Panc1 (cell line): ENCODE data around the gene DHX32. TPM values are rescaled to one million over a fixed set of nuclear protein-coding genes. Genes with fewer than 3 reads are reported as not detected.

Source experiments
- ATAC-seq: fragments of 200-7000 bp; cut with Tn5 transposase; 2 replicates; pipeline ENCODE4 v1.9.1; 2020; ENCODE audit warnings: mild to moderate bottlenecking, moderate library complexity
- BruUV-seq: library from RNA; stranded (reverse); fragments of 400-500 nt; replicated peaks from 2 replicates; lab custom pipeline; 2021; lab: Mats Ljungman, UMichigan
- CTCF ChIA-PET: fragments of 300-600 bp; sonication (Branson Sonifier 250); formaldehyde crosslinking; loops from one replicate; lab custom pipeline; 2022; ENCODE audit warnings: antibody characterized with exemption; lab: Charles Lee
- POLR2A ChIA-PET: fragments of 300-600 bp; sonication (Branson Sonifier 250); formaldehyde crosslinking; loops from one replicate; lab custom pipeline; 2022; ENCODE audit warnings: antibody characterized with exemption; lab: Charles Lee
- DNase-seq: peaks from one replicate; pipeline ENCODE4 v3.0.0-alpha.2; 2010; ENCODE audit warnings: low read depth, low spot score
- H3K27ac ChIP-seq: 2 replicates; pipeline ENCODE4 v1.5.1; 2011; ENCODE audit warnings: mild to moderate bottlenecking, low read length, inconsistent platforms
- H3K27me3 ChIP-seq: fragments of 200-500 bp; sonication (Bioruptor generic); 2 replicates; pipeline ENCODE4 v1.6.0; 2014; ENCODE audit warnings: low read length, inconsistent platforms; ENCODE audit not compliant: control insufficient read depth, insufficient read depth
- H3K36me3 ChIP-seq: fragments of 200-500 bp; sonication (Bioruptor generic); 2 replicates; pipeline ENCODE4 v1.5.1; 2014; ENCODE audit warnings: inconsistent platforms, mild to moderate bottlenecking, low read length, moderate library complexity; ENCODE audit not compliant: control insufficient read depth, insufficient read depth
- H3K4me1 ChIP-seq: 2 replicates; pipeline ENCODE4 v1.5.1; 2011; ENCODE audit warnings: inconsistent platforms, mild to moderate bottlenecking, low read length, moderate library complexity; ENCODE audit not compliant: control insufficient read depth, insufficient read depth
- H3K4me3 ChIP-seq, 2 experiments: 2 replicates each; pipeline ENCODE4 v1.5.1; 2011 to 2012; ENCODE audit warnings: low read depth in 2 of 2, low read length in 2 of 2, mild to moderate bottlenecking in 2 of 2, inconsistent platforms in 1 of 2, moderate library complexity in 1 of 2
- H3K9me3 ChIP-seq: fragments of 200-500 bp; sonication (Bioruptor generic); 2 replicates; pipeline ENCODE4 v1.5.1; 2014; ENCODE audit warnings: low read depth, mild to moderate bottlenecking, inconsistent platforms, low read length, moderate library complexity; ENCODE audit not compliant: control insufficient read depth, insufficient read depth
- POLR2AphosphoS5 ChIP-seq: IDR thresholded peaks from 2 replicates; pipeline ENCODE4 v1.6.1; 2012; ENCODE audit warnings: mild to moderate bottlenecking, low read depth, low read length, moderate library complexity
- SIN3A ChIP-seq: IDR thresholded peaks from 2 replicates; pipeline ENCODE4 v1.6.1; 2012; ENCODE audit warnings: low read depth, mild to moderate bottlenecking, low read length, moderate library complexity, borderline replicate concordance; ENCODE audit not compliant: insufficient read depth
- TCF7L2 ChIP-seq: IDR thresholded peaks from 2 replicates; pipeline ENCODE4 v1.6.1; 2011; ENCODE audit warnings: mild to moderate bottlenecking, low read depth, low read length, inconsistent platforms
- in situ Hi-C: cut with HindIII; loops from 2 replicates; pipeline ENCODE4 v1.10.0; 2016; ENCODE audit warnings: low sequenced_read_pairs, low pct_unique_long_range_greater_than_20kb
- intact Hi-C: fragments of 100-400 bp; cut with micrococcal nuclease; formaldehyde crosslinking; loops from one replicate; pipeline ENCODE4 v1.10.0; 2022; ENCODE audit not compliant: unreplicated experiment
- total RNA-seq: library from RNA; stranded (reverse); gene quantifications from one replicate; pipeline ENCODE4 v1.2.1, GENCODE V29; 2021; ENCODE audit not compliant: unreplicated experiment
- TF ChIP-seq, protein P1 (sequence below): fragments of 450-650 bp; IDR thresholded peaks from 2 replicates; pipeline ENCODE4 v1.5.1; 2017; ENCODE audit warnings: mild to moderate bottlenecking
- TF ChIP-seq, protein P2 (sequence below), 2 experiments: IDR thresholded peaks; 2 replicates each; pipeline ENCODE4 v1.6.1; 2011 to 2012; ENCODE audit warnings: low read depth in 2 of 2, control low read depth in 1 of 2, low read length in 1 of 2, mild to moderate bottlenecking in 1 of 2, moderate library complexity in 1 of 2; ENCODE audit not compliant: insufficient read depth in 1 of 2

DHX32 gene
- total RNA-seq, 1 experiment from 2014 or later = 117 TPM

DNA sequence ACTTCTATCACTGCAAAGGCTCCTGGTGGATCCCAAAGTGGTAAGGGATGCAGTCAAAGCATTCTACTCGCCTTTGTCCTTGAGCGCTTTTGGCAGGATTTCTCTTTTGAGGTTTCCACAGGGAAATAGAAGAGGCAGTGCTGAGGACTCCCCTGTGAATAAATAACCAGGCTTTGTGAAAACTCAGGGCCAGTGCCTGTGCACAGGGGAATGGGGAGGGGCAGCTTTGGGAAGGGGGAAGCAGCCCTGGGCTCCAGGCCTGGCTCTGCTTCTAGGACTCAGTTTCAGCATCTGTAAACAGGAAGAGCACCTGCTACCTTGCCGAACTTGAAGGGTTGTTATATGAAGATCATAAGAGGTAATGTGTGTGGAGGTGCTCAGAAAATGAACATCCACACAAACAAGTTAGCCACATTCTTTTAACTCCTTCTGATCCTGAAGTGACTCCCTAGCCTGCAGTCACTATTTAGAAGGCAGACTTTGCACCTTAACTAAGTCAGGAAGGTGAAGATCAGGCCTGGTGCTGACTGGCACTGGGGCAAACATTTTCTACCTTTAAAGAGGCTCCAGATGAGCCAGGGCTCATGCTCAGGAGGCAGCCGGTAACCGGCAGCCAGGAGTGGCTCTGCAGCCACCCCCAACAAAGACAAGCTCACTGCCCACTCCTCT lies 83.0 kb downstream of the DHX32 start:
- no peak for DNase-seq
- Histone ChIP-seq H3K36me3 (peaks cover 5% of the 10 kb centered on the region), H3K27me3 (no peaks in the 10 kb centered on the region), H3K4me1 (no peaks in the 10 kb centered on the region), H3K9me3 (no peaks in the 10 kb centered on the region), H3K4me3 (no peak overlapping the region), H3K27ac (no peak overlapping the region)
- ChIA-PET POLR2A (no interaction called here), CTCF (no interaction called here)
- no TSS peak for BruUV-seq
- intact Hi-C loops (no loop called here), in situ Hi-C loops (no loop called here)
- TF ChIP-seq POLR2AphosphoS5 (no peak), TCF7L2 (no peak), SIN3A (no peak)
- TF ChIP-seq, protein P1, sequence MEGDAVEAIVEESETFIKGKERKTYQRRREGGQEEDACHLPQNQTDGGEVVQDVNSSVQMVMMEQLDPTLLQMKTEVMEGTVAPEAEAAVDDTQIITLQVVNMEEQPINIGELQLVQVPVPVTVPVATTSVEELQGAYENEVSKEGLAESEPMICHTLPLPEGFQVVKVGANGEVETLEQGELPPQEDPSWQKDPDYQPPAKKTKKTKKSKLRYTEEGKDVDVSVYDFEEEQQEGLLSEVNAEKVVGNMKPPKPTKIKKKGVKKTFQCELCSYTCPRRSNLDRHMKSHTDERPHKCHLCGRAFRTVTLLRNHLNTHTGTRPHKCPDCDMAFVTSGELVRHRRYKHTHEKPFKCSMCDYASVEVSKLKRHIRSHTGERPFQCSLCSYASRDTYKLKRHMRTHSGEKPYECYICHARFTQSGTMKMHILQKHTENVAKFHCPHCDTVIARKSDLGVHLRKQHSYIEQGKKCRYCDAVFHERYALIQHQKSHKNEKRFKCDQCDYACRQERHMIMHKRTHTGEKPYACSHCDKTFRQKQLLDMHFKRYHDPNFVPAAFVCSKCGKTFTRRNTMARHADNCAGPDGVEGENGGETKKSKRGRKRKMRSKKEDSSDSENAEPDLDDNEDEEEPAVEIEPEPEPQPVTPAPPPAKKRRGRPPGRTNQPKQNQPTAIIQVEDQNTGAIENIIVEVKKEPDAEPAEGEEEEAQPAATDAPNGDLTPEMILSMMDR = no peak
- TF ChIP-seq, protein P2, sequence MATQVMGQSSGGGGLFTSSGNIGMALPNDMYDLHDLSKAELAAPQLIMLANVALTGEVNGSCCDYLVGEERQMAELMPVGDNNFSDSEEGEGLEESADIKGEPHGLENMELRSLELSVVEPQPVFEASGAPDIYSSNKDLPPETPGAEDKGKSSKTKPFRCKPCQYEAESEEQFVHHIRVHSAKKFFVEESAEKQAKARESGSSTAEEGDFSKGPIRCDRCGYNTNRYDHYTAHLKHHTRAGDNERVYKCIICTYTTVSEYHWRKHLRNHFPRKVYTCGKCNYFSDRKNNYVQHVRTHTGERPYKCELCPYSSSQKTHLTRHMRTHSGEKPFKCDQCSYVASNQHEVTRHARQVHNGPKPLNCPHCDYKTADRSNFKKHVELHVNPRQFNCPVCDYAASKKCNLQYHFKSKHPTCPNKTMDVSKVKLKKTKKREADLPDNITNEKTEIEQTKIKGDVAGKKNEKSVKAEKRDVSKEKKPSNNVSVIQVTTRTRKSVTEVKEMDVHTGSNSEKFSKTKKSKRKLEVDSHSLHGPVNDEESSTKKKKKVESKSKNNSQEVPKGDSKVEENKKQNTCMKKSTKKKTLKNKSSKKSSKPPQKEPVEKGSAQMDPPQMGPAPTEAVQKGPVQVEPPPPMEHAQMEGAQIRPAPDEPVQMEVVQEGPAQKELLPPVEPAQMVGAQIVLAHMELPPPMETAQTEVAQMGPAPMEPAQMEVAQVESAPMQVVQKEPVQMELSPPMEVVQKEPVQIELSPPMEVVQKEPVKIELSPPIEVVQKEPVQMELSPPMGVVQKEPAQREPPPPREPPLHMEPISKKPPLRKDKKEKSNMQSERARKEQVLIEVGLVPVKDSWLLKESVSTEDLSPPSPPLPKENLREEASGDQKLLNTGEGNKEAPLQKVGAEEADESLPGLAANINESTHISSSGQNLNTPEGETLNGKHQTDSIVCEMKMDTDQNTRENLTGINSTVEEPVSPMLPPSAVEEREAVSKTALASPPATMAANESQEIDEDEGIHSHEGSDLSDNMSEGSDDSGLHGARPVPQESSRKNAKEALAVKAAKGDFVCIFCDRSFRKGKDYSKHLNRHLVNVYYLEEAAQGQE (IDR thresholded peaks at IDR 0.05; ENCODE audit: insufficient read depth in 1 of 2, low read depth in 2 of 2, low read length in 1 of 2) = no peak
- no peak for ATAC-seq

DNA sequence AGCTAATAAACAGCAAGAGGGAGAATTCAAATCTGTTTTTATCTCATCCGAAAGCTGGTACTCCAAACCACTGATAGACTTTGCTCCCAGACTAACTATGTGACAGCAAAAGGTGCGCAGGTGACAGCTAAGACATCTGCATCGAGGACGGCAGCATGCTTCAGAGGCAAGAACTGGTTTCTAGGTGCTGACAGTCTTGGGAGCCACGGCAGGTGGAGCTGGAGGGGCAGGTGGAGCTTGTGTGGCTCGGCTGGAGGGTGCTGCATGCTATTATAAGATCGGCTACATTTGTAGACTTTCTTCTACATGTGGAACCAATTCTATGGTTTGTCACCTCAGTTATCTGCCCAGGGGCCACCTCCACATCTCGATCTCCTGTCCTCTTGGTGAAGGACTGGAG lies 83.7 kb downstream of the DHX32 start:
- intact Hi-C loops (no loop called here), in situ Hi-C loops (no loop called here)
- TF ChIP-seq, protein P1 = no peak
- TF ChIP-seq SIN3A (no peak), TCF7L2 (no peak), POLR2AphosphoS5 (no peak)
- Histone ChIP-seq H3K9me3 (no peaks in the 10 kb centered on the region), H3K4me3 (no peak overlapping the region), H3K36me3 (peaks cover 5% of the 10 kb centered on the region), H3K27ac (no peak overlapping the region), H3K27me3 (no peaks in the 10 kb centered on the region), H3K4me1 (no peaks in the 10 kb centered on the region)
- BruUV-seq = no TSS peak
- ATAC-seq (no peak), DNase-seq (no peak)
- POLR2A ChIA-PET = no interaction called here
- CTCF ChIA-PET = no interaction called here
